Measurements from ENCODE around the gene HOXC11. TPM values are rescaled to one million over a fixed set of nuclear protein-coding genes. Genes with fewer than 3 reads are reported as not detected.

HOXC11 gene
- total RNA-seq, 2 donors from 2014 or later: not detected

DNA sequence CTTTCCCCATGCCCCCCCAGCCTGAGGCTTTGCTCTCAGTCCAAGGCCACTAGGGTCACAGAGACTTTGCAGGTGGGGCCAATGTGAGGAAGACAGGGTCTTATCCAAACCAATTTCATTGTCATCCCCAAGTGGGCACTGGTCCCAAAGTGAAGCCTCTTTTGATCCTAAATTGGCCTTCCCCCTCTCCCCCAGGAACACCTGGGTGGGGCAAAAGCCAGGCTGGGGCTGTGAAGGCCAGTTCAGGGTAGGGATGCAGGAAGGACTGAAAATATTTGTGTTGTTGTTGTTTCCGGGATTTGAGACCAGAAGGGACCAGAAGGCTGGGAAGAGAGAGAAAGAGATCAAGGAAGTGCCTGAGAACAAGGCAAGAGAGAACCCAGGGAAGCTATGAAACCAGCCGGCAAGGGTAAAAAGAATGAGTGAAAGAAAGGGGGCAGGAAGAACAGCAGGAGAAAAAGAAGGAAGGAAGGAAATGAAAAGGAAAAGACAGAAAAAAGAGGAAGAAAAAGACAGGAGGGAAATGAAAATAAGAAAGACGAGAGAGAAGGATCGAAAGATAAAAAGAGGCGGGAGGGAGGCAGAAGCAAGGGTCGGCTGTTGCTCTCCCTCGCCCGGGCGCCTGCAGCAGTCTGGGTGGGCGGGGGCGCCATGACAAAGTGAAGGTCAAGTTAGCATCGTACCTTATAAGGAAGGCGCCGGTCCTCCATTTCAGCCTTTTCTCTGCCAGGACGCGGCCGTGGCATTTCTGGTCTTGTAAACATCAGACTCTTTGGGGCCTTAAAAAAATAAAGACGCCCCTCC is 7.4 kb upstream of the HOXC11 start:
- peaks cover 0 to 20% of the 10 kb centered on the region in 2 donors for H3K4me1 ChIP-seq
- no peak overlapping the region for H3K4me3 ChIP-seq
- no peak overlapping the region for H3K27ac ChIP-seq
- DNase-seq (ENCODE audit: low spot score): no peak
- no peaks in the 10 kb centered on the region for H3K36me3 ChIP-seq
- TF ChIP-seq CTCF (IDR thresholded peaks at IDR 0.05): no peak
- no peaks in the 10 kb centered on the region for H3K9me3 ChIP-seq
- peaks cover 73 to 88% of the 10 kb centered on the region in 2 donors for H3K27me3 ChIP-seq

- Histone ChIP-seq H3K4me1 (peaks cover 0 to 15% of the 10 kb centered on the region in 2 donors), H3K27ac (no peak overlapping the region), H3K9me3 (no peaks in the 10 kb centered on the region), H3K36me3 (no peaks in the 10 kb centered on the region), H3K27me3 (peaks cover 73 to 87% of the 10 kb centered on the region in 2 donors), H3K4me3 (no peak overlapping the region)
- no peak for TF ChIP-seq CTCF (IDR thresholded peaks at IDR 0.05)
- no peak for DNase-seq (ENCODE audit: low spot score)
Observed at GRCh38 chr12:53966085-53966384, 6.9 kb upstream of the HOXC11 start.

DNA sequence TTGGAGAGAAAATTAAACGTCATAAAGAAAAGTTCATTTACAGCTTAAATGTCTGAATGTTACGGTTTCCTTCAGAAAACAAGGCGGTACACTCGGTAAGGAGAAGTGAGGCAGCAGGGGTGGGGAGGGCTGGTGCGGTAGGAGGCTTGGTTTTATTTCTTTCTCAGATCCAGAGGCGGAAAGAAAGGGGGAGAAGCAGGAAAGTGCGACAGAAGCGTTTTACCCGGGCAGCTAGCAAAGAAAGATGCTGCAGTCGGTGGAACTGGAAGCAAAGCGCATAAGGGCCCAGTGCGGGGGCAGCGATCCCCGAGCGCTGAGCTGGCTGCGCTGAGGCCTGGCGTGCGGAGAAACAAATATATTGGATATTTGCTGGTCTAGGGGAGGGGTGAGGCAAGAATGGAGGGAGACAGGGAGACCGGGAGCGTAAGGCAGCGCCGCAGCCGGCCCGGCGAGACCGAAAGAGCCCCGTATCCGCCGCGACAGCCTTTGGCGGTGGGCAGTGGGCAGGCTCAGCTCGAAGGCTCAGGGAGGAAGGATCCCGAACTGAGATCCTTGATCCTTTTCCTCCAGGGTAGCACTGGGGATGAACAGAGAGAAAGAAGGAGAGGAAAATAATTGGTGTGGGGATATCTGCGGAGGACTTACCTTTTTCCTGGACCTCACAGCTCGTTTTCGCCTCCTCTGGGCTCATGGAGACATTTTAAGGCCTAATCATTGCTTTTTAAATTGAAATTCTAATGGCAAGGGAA is 6.4 kb upstream of the HOXC11 start:
- Histone ChIP-seq H3K27me3 (peaks cover 68 to 84% of the 10 kb centered on the region in 2 donors), H3K9me3 (no peaks in the 10 kb centered on the region), H3K4me3 (no peak overlapping the region), H3K27ac (no peak overlapping the region), H3K4me1 (peaks cover 0 to 10% of the 10 kb centered on the region in 2 donors), H3K36me3 (no peaks in the 10 kb centered on the region)
- no peak for TF ChIP-seq CTCF (IDR thresholded peaks at IDR 0.05)
- no peak for DNase-seq (ENCODE audit: low spot score)

DNA sequence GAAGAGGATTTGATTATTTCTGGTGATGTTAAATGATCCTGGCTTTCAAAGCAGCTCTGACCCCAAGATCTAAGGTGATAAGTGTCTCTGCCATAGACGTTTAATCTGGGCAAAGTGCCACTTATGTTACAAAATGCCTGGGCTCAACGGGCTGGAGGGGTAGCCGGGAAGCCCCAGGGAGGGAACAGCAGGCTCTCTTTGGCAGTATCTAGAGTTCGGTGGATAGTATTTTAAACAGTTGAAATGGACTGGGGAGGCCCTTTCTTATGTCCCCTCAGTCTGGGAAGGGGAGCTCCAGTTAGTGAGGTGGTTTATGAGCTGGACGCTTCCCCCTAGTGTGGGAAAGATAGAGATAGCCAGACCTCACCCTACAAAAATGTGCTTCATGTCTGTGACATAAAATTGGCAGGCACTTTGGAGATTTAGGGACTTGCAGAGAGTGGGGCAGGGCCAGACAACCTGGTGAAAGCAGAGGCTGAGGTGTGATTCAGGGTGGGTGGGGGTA is 5.5 kb upstream of the HOXC11 start:
- H3K4me3 ChIP-seq: no peak overlapping the region
- H3K4me1 ChIP-seq: peaks cover 0 to 9% of the 10 kb centered on the region in 2 donors
- H3K36me3 ChIP-seq: no peaks in the 10 kb centered on the region
- no peaks in the 10 kb centered on the region for H3K9me3 ChIP-seq
- H3K27ac ChIP-seq: no peak overlapping the region
- no peak for TF ChIP-seq CTCF (IDR thresholded peaks at IDR 0.05)
- peaks cover 64 to 85% of the 10 kb centered on the region in 2 donors for H3K27me3 ChIP-seq
- DNase-seq (ENCODE audit: low spot score): no peak

- no peaks in the 10 kb centered on the region for H3K9me3 ChIP-seq
Observed at GRCh38 chr12:53968214-53969127, 4.5 kb upstream of the HOXC11 start.

More at GRCh38 chr12:53968214-53969127, 4.5 kb upstream of the HOXC11 start:
- Histone ChIP-seq H3K36me3 (no peaks in the 10 kb centered on the region), H3K27ac (no peak overlapping the region), H3K27me3 (peaks cover 65 to 86% of the 10 kb centered on the region in 2 donors), H3K4me3 (no peak overlapping the region), H3K4me1 (peaks cover 0 to 15% of the 10 kb centered on the region in 2 donors)
- DNase-seq (ENCODE audit: low spot score): no peak
- no peak for TF ChIP-seq CTCF (IDR thresholded peaks at IDR 0.05)

Measured in right atrium auricular region (tissue), 2 donors.